Activated CD4-positive, alpha-beta T cell treated with anti-CD3 and anti-CD28 coated beads for 4 hours (primary cell): ENCODE data around the gene RPL29.

Experiments used
- DNase-seq, 2 donors: peaks; one replicate each; pipeline ENCODE4 v3.0.0-alpha.2; 2020

Gene RPL29

GRCh38 chr3:51944451-51945021 lies 51.2 kb downstream of the RPL29 start:
- DNase-seq = no peak
